NCI-H1417 treated with DMSO at 0.1 percent for 48 hours (cell line): Measurements from ENCODE around the gene SCAPER.
"Not testable (repeated sequence)": the region's sequence is repeated elsewhere in the genome, so short reads cannot be mapped to it uniquely, and the experiment has no call there.

ENCODE experiments used
- DNase-seq: peaks from one replicate; lab custom pipeline; 2025; lab: John Stamatoyannopoulos, UW

SCAPER gene

GRCh38 chr15:76495487-76495886 is 409.7 kb downstream of the SCAPER start:
- DNase-seq: no peak

- DNase-seq: no peak
These were observed 412.6 kb downstream of the SCAPER start for GRCh38 chr15:76492538-76492937.

- no peak for DNase-seq
These were observed 421.4 kb downstream of the SCAPER start for GRCh38 chr15:76483752-76484151.

- DNase-seq: no peak
These were observed 422.1 kb downstream of the SCAPER start for GRCh38 chr15:76483018-76483417.

GRCh38 chr15:76480267-76480666 is 424.9 kb downstream of the SCAPER start:
- no peak for DNase-seq

- no peak for DNase-seq
These were observed 434.4 kb downstream of the SCAPER start for GRCh38 chr15:76470691-76471090.

- no peak for DNase-seq
These were observed 436.4 kb downstream of the SCAPER start for GRCh38 chr15:76468722-76469121.

- no peak for DNase-seq
These were observed 438.0 kb downstream of the SCAPER start for GRCh38 chr15:76467136-76467535.

- no peak for DNase-seq
These were observed 439.4 kb downstream of the SCAPER start for GRCh38 chr15:76465728-76466127.

- DNase-seq: no peak
These were observed 440.9 kb downstream of the SCAPER start for GRCh38 chr15:76464247-76464646.

- no peak for DNase-seq
These were observed 444.3 kb downstream of the SCAPER start for GRCh38 chr15:76460871-76461270.

- DNase-seq: no peak
These were observed 444.8 kb downstream of the SCAPER start for GRCh38 chr15:76460347-76460746.

GRCh38 chr15:76451540-76451939 is 453.6 kb downstream of the SCAPER start:
- DNase-seq: no peak

- no peak for DNase-seq
These were observed 455.7 kb downstream of the SCAPER start for GRCh38 chr15:76449455-76449854.

- DNase-seq: no peak
These were observed 456.4 kb downstream of the SCAPER start for GRCh38 chr15:76448755-76449154.

GRCh38 chr15:76447728-76448441 is 457.3 kb downstream of the SCAPER start:
- no peak for DNase-seq

GRCh38 chr15:76440441-76440840 is 464.7 kb downstream of the SCAPER start:
- DNase-seq: no peak

- no peak for DNase-seq
These were observed 465.6 kb downstream of the SCAPER start for GRCh38 chr15:76439542-76439941.

- DNase-seq: no peak
These were observed 471.2 kb downstream of the SCAPER start for GRCh38 chr15:76433798-76434400.

GRCh38 chr15:76433036-76433435 is 472.1 kb downstream of the SCAPER start:
- DNase-seq: not testable (repeated sequence)

GRCh38 chr15:76432604-76433003 is 472.5 kb downstream of the SCAPER start:
- DNase-seq: no peak

GRCh38 chr15:76431971-76432370 is 473.2 kb downstream of the SCAPER start:
- no peak for DNase-seq

GRCh38 chr15:76430711-76431110 is 474.4 kb downstream of the SCAPER start:
- not testable (repeated sequence) for DNase-seq

GRCh38 chr15:76429661-76430060 is 475.5 kb downstream of the SCAPER start:
- DNase-seq: no peak
